Parathyroid adenoma (tissue), 2 donors: ENCODE measurements around the gene RIC1.
"Not testable (repeated sequence)": the region's sequence is repeated elsewhere in the genome, so short reads cannot be mapped to it uniquely, and the experiment has no call there.

Source experiments
- H2AFZ ChIP-seq: fragments of 300-600 bp; sonication (generic); one replicate; pipeline ENCODE4 v1.7.0; 2017; ENCODE audit warnings: antibody characterized with exemption, mild to moderate bottlenecking
- H3K27ac ChIP-seq: fragments of 300-600 bp; sonication (generic); one replicate; pipeline ENCODE4 v1.7.0; 2017
- H3K27me3 ChIP-seq: fragments of 300-600 bp; sonication (generic); one replicate; pipeline ENCODE4 v1.7.0; 2017; ENCODE audit warnings: low read length; ENCODE audit not compliant: control insufficient read depth, insufficient read depth
- H3K36me3 ChIP-seq: fragments of 300-600 bp; sonication (generic); one replicate; pipeline ENCODE4 v1.7.0; 2017; ENCODE audit warnings: low read length; ENCODE audit not compliant: control insufficient read depth, insufficient read depth
- H3K4me1 ChIP-seq: fragments of 300-600 bp; sonication (generic); one replicate; pipeline ENCODE4 v1.7.0; 2017; ENCODE audit warnings: control low read depth
- H3K4me2 ChIP-seq: fragments of 300-600 bp; sonication (generic); one replicate; pipeline ENCODE4 v1.7.0; 2017; ENCODE audit warnings: low read length
- H3K4me3 ChIP-seq: fragments of 300-600 bp; sonication (generic); one replicate; pipeline ENCODE4 v1.7.0; 2017; ENCODE audit warnings: low read depth, low read length
- H3K79me2 ChIP-seq: fragments of 300-600 bp; sonication (generic); one replicate; pipeline ENCODE4 v1.7.0; 2017; ENCODE audit warnings: control low read depth
- H3K9ac ChIP-seq: fragments of 300-600 bp; sonication (generic); one replicate; pipeline ENCODE4 v1.7.0; 2017; ENCODE audit warnings: mild to moderate bottlenecking
- H3K9me3 ChIP-seq: fragments of 300-600 bp; sonication (generic); one replicate; pipeline ENCODE4 v1.7.0; 2017; ENCODE audit warnings: low read length; ENCODE audit not compliant: control insufficient read depth
- TF ChIP-seq, protein P1 (sequence below): fragments of 300-600 bp; sonication (generic); IDR thresholded peaks from one replicate; pipeline ENCODE4 v1.7.0; 2017; ENCODE audit warnings: antibody characterized with exemption, mild to moderate bottlenecking
- donor health status: primary hyperparathyroidism.

RIC1 gene

GRCh38 chr9:5667391-5667790, 38.5 kb downstream of the RIC1 start:
- Histone ChIP-seq H3K4me2 (no peak overlapping the region), H3K9me3 (no peaks in the 10 kb centered on the region), H2AFZ (no peak overlapping the region), H3K4me1 (peaks cover 5% of the 10 kb centered on the region), H3K36me3 (no peaks in the 10 kb centered on the region), H3K27me3 (no peaks in the 10 kb centered on the region), H3K27ac (no peak overlapping the region), H3K4me3 (no peak overlapping the region), H3K9ac (no peak overlapping the region), H3K79me2 (peaks cover 10% of the 10 kb centered on the region)
- TF ChIP-seq, protein P1, sequence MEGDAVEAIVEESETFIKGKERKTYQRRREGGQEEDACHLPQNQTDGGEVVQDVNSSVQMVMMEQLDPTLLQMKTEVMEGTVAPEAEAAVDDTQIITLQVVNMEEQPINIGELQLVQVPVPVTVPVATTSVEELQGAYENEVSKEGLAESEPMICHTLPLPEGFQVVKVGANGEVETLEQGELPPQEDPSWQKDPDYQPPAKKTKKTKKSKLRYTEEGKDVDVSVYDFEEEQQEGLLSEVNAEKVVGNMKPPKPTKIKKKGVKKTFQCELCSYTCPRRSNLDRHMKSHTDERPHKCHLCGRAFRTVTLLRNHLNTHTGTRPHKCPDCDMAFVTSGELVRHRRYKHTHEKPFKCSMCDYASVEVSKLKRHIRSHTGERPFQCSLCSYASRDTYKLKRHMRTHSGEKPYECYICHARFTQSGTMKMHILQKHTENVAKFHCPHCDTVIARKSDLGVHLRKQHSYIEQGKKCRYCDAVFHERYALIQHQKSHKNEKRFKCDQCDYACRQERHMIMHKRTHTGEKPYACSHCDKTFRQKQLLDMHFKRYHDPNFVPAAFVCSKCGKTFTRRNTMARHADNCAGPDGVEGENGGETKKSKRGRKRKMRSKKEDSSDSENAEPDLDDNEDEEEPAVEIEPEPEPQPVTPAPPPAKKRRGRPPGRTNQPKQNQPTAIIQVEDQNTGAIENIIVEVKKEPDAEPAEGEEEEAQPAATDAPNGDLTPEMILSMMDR, result no peak

DNA sequence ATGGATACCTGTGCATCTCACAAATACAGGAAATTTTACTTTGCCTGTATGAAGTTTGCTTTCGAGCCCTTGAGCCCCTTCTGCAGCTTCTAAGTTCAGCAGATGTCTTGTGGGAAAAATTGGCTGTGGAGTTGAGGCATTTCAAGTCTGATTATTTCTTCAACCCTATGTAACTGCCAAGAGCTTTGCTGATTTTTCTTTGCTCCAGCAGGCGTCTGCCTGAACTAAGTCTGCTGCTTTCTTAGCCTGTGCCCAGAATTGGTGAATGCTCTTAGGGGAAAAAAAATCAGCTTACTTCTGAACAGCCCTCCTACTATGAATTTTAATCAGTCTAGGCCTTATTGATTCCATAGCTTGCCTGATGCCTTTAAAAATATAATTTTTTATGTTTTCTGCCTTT, 41.2 kb downstream of the RIC1 start:
- Histone ChIP-seq H3K4me2 (no peak overlapping the region), H3K4me3 (no peak overlapping the region), H3K36me3 (no peaks in the 10 kb centered on the region), H3K27ac (no peak overlapping the region), H3K4me1 (peaks cover 5% of the 10 kb centered on the region), H3K27me3 (no peaks in the 10 kb centered on the region), H3K9ac (no peak overlapping the region), H3K9me3 (no peaks in the 10 kb centered on the region), H2AFZ (no peak overlapping the region), H3K79me2 (peaks cover 5% of the 10 kb centered on the region)
- TF ChIP-seq, protein P1, result no peak

DNA sequence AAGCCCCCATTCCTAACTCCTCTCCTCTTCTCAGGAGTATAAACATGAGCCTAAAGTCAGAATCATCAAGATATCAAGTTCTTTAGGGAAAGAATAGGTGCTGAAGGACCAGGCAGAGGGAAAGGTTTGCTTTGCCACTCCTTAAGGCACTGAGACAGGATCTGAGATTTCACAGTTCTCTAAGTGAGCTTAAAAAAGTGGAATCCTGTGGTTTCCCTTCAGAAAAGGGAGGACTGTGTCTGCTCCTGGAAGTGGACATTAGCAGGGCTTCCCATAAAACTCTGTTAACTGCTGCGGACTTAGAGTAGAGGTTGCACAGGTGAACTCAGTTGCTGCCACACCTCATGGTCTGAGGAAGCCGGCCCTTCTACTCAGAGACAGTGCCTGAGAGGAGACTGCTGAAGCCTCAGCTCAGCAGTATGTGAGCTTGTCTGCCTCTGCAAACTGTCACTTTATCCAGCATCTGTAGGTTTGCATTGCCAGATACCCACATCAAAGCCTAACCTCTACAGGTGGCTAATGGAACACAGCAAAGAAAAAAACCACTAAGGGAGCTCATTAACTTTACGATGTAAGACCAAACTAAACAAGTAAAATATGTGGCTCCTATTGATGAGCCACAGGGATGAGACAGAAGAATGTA, 42.9 kb downstream of the RIC1 start:
- H3K27ac ChIP-seq, result no peak overlapping the region
- H3K4me3 ChIP-seq, result no peak overlapping the region
- H3K79me2 ChIP-seq, result peaks cover 3% of the 10 kb centered on the region
- peaks cover 5% of the 10 kb centered on the region for H3K4me1 ChIP-seq
- H2AFZ ChIP-seq, result no peak overlapping the region
- H3K36me3 ChIP-seq, result no peaks in the 10 kb centered on the region
- no peaks in the 10 kb centered on the region for H3K27me3 ChIP-seq
- no peaks in the 10 kb centered on the region for H3K9me3 ChIP-seq
- TF ChIP-seq, protein P1, result no peak
- H3K9ac ChIP-seq, result no peak overlapping the region
- no peak overlapping the region for H3K4me2 ChIP-seq

- not testable (repeated sequence) for H3K4me1 ChIP-seq, H3K27me3 ChIP-seq, H3K79me2 ChIP-seq, H3K36me3 ChIP-seq, H2AFZ ChIP-seq, H3K27ac ChIP-seq, H3K9ac ChIP-seq, H3K4me2 ChIP-seq, H3K9me3 ChIP-seq, H3K4me3 ChIP-seq
Measured at GRCh38 chr9:5675046-5675445, 46.1 kb downstream of the RIC1 start.

DNA sequence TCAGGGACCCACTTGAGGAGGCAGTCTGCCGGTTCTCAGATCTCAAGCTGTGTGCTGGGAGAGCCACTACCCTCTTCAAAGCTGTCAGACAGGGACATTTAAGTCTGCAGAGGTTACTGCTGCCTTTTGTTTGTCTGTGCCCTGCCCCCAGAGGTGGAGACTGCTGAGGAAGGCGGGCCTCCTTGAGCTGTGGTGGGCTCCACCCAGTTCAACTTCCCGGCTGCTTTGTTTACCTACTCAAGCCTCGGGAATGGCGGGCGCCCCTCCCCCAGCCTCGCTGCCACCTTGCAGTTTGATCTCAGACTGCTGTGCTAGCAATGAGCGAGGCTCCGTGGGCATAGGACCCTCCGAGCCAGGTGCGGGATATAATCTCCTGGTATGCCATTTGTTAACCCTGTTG, 54.7 kb downstream of the RIC1 start:
- H3K79me2 ChIP-seq, result not testable (repeated sequence)

GRCh38 chr9:5684101-5684500, 55.2 kb downstream of the RIC1 start:
- H3K4me2 ChIP-seq, result no peak overlapping the region
- no peak overlapping the region for H3K4me3 ChIP-seq
- H3K4me1 ChIP-seq, result no peaks in the 10 kb centered on the region
- TF ChIP-seq, protein P1, result no peak
- H2AFZ ChIP-seq, result no peak overlapping the region
- H3K9ac ChIP-seq, result no peak overlapping the region
- no peaks in the 10 kb centered on the region for H3K36me3 ChIP-seq
- H3K27ac ChIP-seq, result no peak overlapping the region
- no peaks in the 10 kb centered on the region for H3K79me2 ChIP-seq
- no peaks in the 10 kb centered on the region for H3K27me3 ChIP-seq
- no peaks in the 10 kb centered on the region for H3K9me3 ChIP-seq

More for the DNA sequence above, 54.7 kb downstream of the RIC1 start:
- H3K9ac ChIP-seq, H3K4me2 ChIP-seq, H2AFZ ChIP-seq, H3K27ac ChIP-seq, H3K27me3 ChIP-seq, H3K36me3 ChIP-seq, H3K9me3 ChIP-seq, H3K4me1 ChIP-seq, H3K4me3 ChIP-seq: not testable (repeated sequence)
